ENCODE data around the gene SORCS2. TPM values are rescaled to one million over a fixed set of nuclear protein-coding genes. Genes with fewer than 3 reads are reported as not detected.

The SORCS2 gene
- total and polyA plus RNA-seq, 2 donors (not counting 1 experiment from before 2014, with no cell fraction given), result not detected

GRCh38 chr4:7248857-7249256 lies 56.5 kb downstream of the SORCS2 start:
- Mint-ChIP-seq H3K4me1 (no peaks in the 10 kb centered on the region), H3K27ac (no peak overlapping the region), H3K27me3 (peaks cover 16% of the 10 kb centered on the region), H3K4me3 (no peak overlapping the region), H3K9me3 (ENCODE audit: insufficient read depth) (no peaks in the 10 kb centered on the region)
- ChIA-PET POLR2A (no interaction called here), CTCF (no interaction called here)
- Histone ChIP-seq H3K79me2 (ENCODE audit: control insufficient read depth, insufficient read depth, low read length) (no peaks in the 10 kb centered on the region), H3K27ac (ENCODE audit: low read length in 2 of 2) (no peak overlapping the region), H3K9ac (ENCODE audit: low read length) (no peak overlapping the region), H3K4me1 (ENCODE audit: control insufficient read depth in 2 of 2, insufficient read depth in 2 of 2, low read length in 2 of 2) (no peaks in the 10 kb centered on the region), H3K4me2 (replicated peaks; ENCODE audit: low read depth, low read length, poor library complexity, severe bottlenecking) (no peak overlapping the region), H3K36me3 (replicated peaks in 1 of 2; ENCODE audit: control extremely low read depth in 1 of 2, control insufficient read depth in 1 of 2, extremely low read depth in 1 of 2, insufficient read depth in 2 of 2, low read length in 1 of 2) (no peaks in the 10 kb centered on the region), H3K4me3 (ENCODE audit: control extremely low read depth in 1 of 5, extremely low read depth in 1 of 5, insufficient read depth in 1 of 5, low read depth in 2 of 5, low read length in 4 of 5) (no peak overlapping the region), H4K20me1 (ENCODE audit: control insufficient read depth, insufficient read depth, low read length, poor library complexity, severe bottlenecking) (no peaks in the 10 kb centered on the region), H2AFZ (ENCODE audit: insufficient read depth, low read depth, low read length, poor library complexity, severe bottlenecking) (no peak overlapping the region), H3K9me3 (ENCODE audit: control extremely low read depth in 1 of 3, control insufficient read depth in 2 of 3, insufficient read depth in 1 of 3, low read length in 2 of 3) (peaks cover 0 to 19% (median 2%) of the 10 kb centered on the region in 3 donors), H3K27me3 (replicated peaks in 1 of 4; ENCODE audit: control extremely low read depth in 1 of 4, control insufficient read depth in 3 of 4, insufficient read depth in 4 of 4, low read length in 3 of 4) (peaks cover 0 to 3% (median 0%) of the 10 kb centered on the region in 4 experiments)
- DNase-seq (no peak), ATAC-seq (ENCODE audit: low read depth) (no peak)
- no peak for TF ChIP-seq CTCF (IDR thresholded peaks at IDR 0.05)
- TF ChIP-seq EZH2 (IDR thresholded peaks at IDR 0.05; ENCODE audit: borderline replicate concordance, insufficient read depth, low read depth, low read length, poor library complexity, severe bottlenecking), result no peak
- WGBS (ENCODE audit: insufficient coverage), result 83% methylated on average over 1 of the region's 1 CpG
- intact Hi-C loops (cut with micrococcal nuclease), result no loop called here

- no peak for ATAC-seq (ENCODE audit: low read depth)
These were observed 59.0 kb downstream of the SORCS2 start for GRCh38 chr4:7251321-7251720.

More at GRCh38 chr4:7251321-7251720, 59.0 kb downstream of the SORCS2 start:
- TF ChIP-seq EZH2 (IDR thresholded peaks at IDR 0.05; ENCODE audit: borderline replicate concordance, insufficient read depth, low read depth, low read length, poor library complexity, severe bottlenecking), result no peak
- no peak for TF ChIP-seq CTCF (IDR thresholded peaks at IDR 0.05)
- H3K27ac ChIP-seq (ENCODE audit: low read length in 2 of 2), result no peak overlapping the region
- no peak overlapping the region for H3K4me2 ChIP-seq (replicated peaks; ENCODE audit: low read depth, low read length, poor library complexity, severe bottlenecking)
- H3K9me3 ChIP-seq (ENCODE audit: control extremely low read depth in 1 of 3, control insufficient read depth in 2 of 3, insufficient read depth in 1 of 3, low read length in 2 of 3), result peaks cover 0 to 19% (median 2%) of the 10 kb centered on the region in 3 donors
- Mint-ChIP-seq H3K4me1 (peaks cover 3% of the 10 kb centered on the region), H3K27me3 (peaks cover 24% of the 10 kb centered on the region), H3K27ac (no peak overlapping the region), H3K4me3 (no peak overlapping the region), H3K9me3 (ENCODE audit: insufficient read depth) (no peaks in the 10 kb centered on the region)
- no peaks in the 10 kb centered on the region for H4K20me1 ChIP-seq (ENCODE audit: control insufficient read depth, insufficient read depth, low read length, poor library complexity, severe bottlenecking)
- no peak overlapping the region for H3K9ac ChIP-seq (ENCODE audit: low read length)
- POLR2A ChIA-PET, result no interaction called here
- DNase-seq, result no peak
- no peaks in the 10 kb centered on the region for H3K4me1 ChIP-seq (ENCODE audit: control insufficient read depth in 2 of 2, insufficient read depth in 2 of 2, low read length in 2 of 2)
- intact Hi-C loops (cut with micrococcal nuclease), result no loop called here
- H2AFZ ChIP-seq (ENCODE audit: insufficient read depth, low read depth, low read length, poor library complexity, severe bottlenecking), result no peak overlapping the region
- CTCF ChIA-PET, result no interaction called here
- H3K79me2 ChIP-seq (ENCODE audit: control insufficient read depth, insufficient read depth, low read length), result no peaks in the 10 kb centered on the region
- H3K36me3 ChIP-seq (replicated peaks in 1 of 2; ENCODE audit: control extremely low read depth in 1 of 2, control insufficient read depth in 1 of 2, extremely low read depth in 1 of 2, insufficient read depth in 2 of 2, low read length in 1 of 2), result no peaks in the 10 kb centered on the region
- no peak overlapping the region for H3K4me3 ChIP-seq (ENCODE audit: control extremely low read depth in 1 of 5, extremely low read depth in 1 of 5, insufficient read depth in 1 of 5, low read depth in 2 of 5, low read length in 4 of 5)
- peaks cover 0 to 3% (median 0%) of the 10 kb centered on the region in 4 experiments for H3K27me3 ChIP-seq (replicated peaks in 1 of 4; ENCODE audit: control extremely low read depth in 1 of 4, control insufficient read depth in 3 of 4, insufficient read depth in 4 of 4, low read length in 3 of 4)
- WGBS (ENCODE audit: insufficient coverage), result 93% methylated on average over 4 of the region's 5 CpGs
